HCEC 1CT (cell line): ENCODE data around the gene GRK4.

Experiments
- DNase-seq: peaks from one replicate; pipeline ENCODE4 v3.0.0-alpha.2; 2017

The GRK4 gene

GRCh38 chr4:3074846-3075651 is 111.7 kb downstream of the GRK4 start:
- peak; percentile 42 for DNase-seq

- DNase-seq = no peak
Measured at GRCh38 chr4:3075652-3075981, 112.2 kb downstream of the GRK4 start.

GRCh38 chr4:3077796-3078195 is 114.4 kb downstream of the GRK4 start:
- DNase-seq = no peak

- DNase-seq = no peak
Measured at GRCh38 chr4:3079694-3080123, 116.3 kb downstream of the GRK4 start.

GRCh38 chr4:3082925-3083515 is 119.6 kb downstream of the GRK4 start:
- DNase-seq = no peak

- DNase-seq = no peak
Measured at GRCh38 chr4:3083732-3084131, 120.4 kb downstream of the GRK4 start.

GRCh38 chr4:3085948-3086670 is 122.7 kb downstream of the GRK4 start:
- no peak for DNase-seq

GRCh38 chr4:3087115-3087797 is 123.9 kb downstream of the GRK4 start:
- DNase-seq = no peak
